Hepatocyte (in vitro differentiated cells): ENCODE data around the gene NPR3. TPM values are rescaled to one million over a fixed set of nuclear protein-coding genes. Genes with fewer than 3 reads are reported as not detected.

Experiments used
- DNase-seq: peaks from one replicate; pipeline ENCODE4 v3.0.0-alpha.2; 2016; ENCODE audit warnings: low spot score
- H2AFZ ChIP-seq: fragments of 200-600 bp; sonication (generic); 2 replicates; pipeline ENCODE4 v1.6.0; 2016; ENCODE audit warnings: antibody characterized with exemption, mild to moderate bottlenecking
- H3K27ac ChIP-seq: fragments of 200-600 bp; sonication (generic); 2 replicates; pipeline ENCODE4 v1.5.1; 2016; ENCODE audit warnings: mild to moderate bottlenecking
- H3K27me3 ChIP-seq: fragments of 200-600 bp; sonication (generic); 2 replicates; pipeline ENCODE4 v1.6.1; 2016
- H3K36me3 ChIP-seq: fragments of 200-600 bp; sonication (generic); replicated peaks from 2 replicates; pipeline ENCODE4 v1.5.1; 2016; ENCODE audit warnings: low read depth; ENCODE audit not compliant: insufficient read depth
- H3K4me1 ChIP-seq: fragments of 200-600 bp; sonication (generic); 2 replicates; pipeline ENCODE4 v1.5.1; 2016; ENCODE audit warnings: mild to moderate bottlenecking, moderate library complexity; ENCODE audit not compliant: insufficient read depth
- H3K4me2 ChIP-seq: fragments of 200-600 bp; sonication (generic); 2 replicates; pipeline ENCODE4 v1.6.0; 2016
- H3K4me3 ChIP-seq: fragments of 200-600 bp; sonication (generic); 2 replicates; pipeline ENCODE4 v1.5.1; 2016; ENCODE audit warnings: mild to moderate bottlenecking
- H3K79me2 ChIP-seq: fragments of 200-600 bp; sonication (generic); 2 replicates; pipeline ENCODE4 v1.6.0; 2017; ENCODE audit warnings: mild to moderate bottlenecking
- H3K9me2 ChIP-seq: fragments of 200-600 bp; sonication (generic); replicated peaks from 2 replicates; pipeline ENCODE4 v1.6.0; 2017; ENCODE audit warnings: mild to moderate bottlenecking; ENCODE audit not compliant: insufficient read depth
- H3K9me3 ChIP-seq: fragments of 200-600 bp; sonication (generic); 2 replicates; pipeline ENCODE4 v1.5.1; 2016; ENCODE audit warnings: low read depth, mild to moderate bottlenecking
- H4K20me1 ChIP-seq: fragments of 200-600 bp; sonication (generic); 2 replicates; pipeline ENCODE4 v1.6.0; 2016; ENCODE audit warnings: mild to moderate bottlenecking; ENCODE audit not compliant: insufficient read depth, poor library complexity, severe bottlenecking
- EZH2 ChIP-seq: fragments of 200-600 bp; sonication (generic); IDR thresholded peaks from 2 replicates; pipeline ENCODE4 v1.6.1; 2016; ENCODE audit warnings: antibody characterized with exemption, mild to moderate bottlenecking, borderline replicate concordance
- EZH2phosphoT487 ChIP-seq: fragments of 200-600 bp; sonication (generic); IDR thresholded peaks from one replicate; pipeline ENCODE4 v1.6.1; 2018; ENCODE audit warnings: antibody characterized with exemption, mild to moderate bottlenecking, low read depth, moderate library complexity; ENCODE audit not compliant: unreplicated experiment, severe bottlenecking
- WGBS: methylation state at CpG from one replicate; pipeline ENCODE4 v1.1.6; 2016; ENCODE audit warnings: low lambda C conversion rate; ENCODE audit errors: missing lambda C conversion rate; 5-methylcytosine and 5-hydroxymethylcytosine counted together
- polyA plus RNA-seq: library from polyadenylated mRNA; unstranded; fragments of >200 nt; fragmentation: Nextera tagmentation; extraction: Ambion mirVana; gene quantifications from 2 replicates; pipeline ENCODE4 v1.2.1, GENCODE V29; 2016
- total RNA-seq: library from RNA; depleted of rRNA; stranded (reverse); fragments of >200 nt; gene quantifications from 2 replicates; pipeline ENCODE4 v1.2.3, GENCODE V29; 2014
- TF ChIP-seq, protein P1 (sequence below): fragments of 200-600 bp; sonication (generic); IDR thresholded peaks from 2 replicates; pipeline ENCODE4 v1.5.1; 2016; ENCODE audit warnings: antibody characterized with exemption, mild to moderate bottlenecking; ENCODE audit not compliant: poor library complexity

The NPR3 gene
- total and polyA plus RNA-seq, 2 experiments from 2014 or later, result 3.6 to 20.0 TPM

DNA sequence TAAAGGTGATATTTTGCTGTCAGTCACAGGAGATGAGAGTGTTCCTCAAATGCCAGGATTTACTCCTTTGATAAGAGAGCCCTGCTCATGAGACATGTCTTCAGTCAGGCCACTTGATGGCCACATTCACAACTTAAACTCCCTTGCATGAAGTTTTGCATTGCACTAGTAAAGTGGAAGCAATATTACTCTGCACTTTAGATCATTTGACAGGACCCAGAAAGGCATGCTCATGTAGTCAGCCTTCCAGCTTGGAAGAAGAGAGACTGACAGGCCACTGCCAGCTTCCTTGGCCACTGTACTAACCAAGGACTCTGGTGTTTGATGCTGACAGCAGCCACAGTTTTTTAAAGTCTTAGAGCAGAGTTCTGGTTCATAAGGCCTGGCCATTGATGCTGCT, 42.6 kb downstream of the NPR3 start:
- Histone ChIP-seq H4K20me1 (no peaks in the 10 kb centered on the region), H3K9me3 (no peaks in the 10 kb centered on the region), H3K27me3 (no peaks in the 10 kb centered on the region), H3K9me2 (no peaks in the 10 kb centered on the region), H3K36me3 (no peaks in the 10 kb centered on the region), H3K4me3 (no peak overlapping the region), H3K4me1 (no peaks in the 10 kb centered on the region), H2AFZ (no peak overlapping the region), H3K79me2 (no peaks in the 10 kb centered on the region), H3K27ac (no peak overlapping the region), H3K4me2 (no peak overlapping the region)
- DNase-seq, result no peak
- TF ChIP-seq, protein P1, sequence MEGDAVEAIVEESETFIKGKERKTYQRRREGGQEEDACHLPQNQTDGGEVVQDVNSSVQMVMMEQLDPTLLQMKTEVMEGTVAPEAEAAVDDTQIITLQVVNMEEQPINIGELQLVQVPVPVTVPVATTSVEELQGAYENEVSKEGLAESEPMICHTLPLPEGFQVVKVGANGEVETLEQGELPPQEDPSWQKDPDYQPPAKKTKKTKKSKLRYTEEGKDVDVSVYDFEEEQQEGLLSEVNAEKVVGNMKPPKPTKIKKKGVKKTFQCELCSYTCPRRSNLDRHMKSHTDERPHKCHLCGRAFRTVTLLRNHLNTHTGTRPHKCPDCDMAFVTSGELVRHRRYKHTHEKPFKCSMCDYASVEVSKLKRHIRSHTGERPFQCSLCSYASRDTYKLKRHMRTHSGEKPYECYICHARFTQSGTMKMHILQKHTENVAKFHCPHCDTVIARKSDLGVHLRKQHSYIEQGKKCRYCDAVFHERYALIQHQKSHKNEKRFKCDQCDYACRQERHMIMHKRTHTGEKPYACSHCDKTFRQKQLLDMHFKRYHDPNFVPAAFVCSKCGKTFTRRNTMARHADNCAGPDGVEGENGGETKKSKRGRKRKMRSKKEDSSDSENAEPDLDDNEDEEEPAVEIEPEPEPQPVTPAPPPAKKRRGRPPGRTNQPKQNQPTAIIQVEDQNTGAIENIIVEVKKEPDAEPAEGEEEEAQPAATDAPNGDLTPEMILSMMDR, result peak; percentile 7
- TF ChIP-seq EZH2 (no peak), EZH2phosphoT487 (no peak)

DNA sequence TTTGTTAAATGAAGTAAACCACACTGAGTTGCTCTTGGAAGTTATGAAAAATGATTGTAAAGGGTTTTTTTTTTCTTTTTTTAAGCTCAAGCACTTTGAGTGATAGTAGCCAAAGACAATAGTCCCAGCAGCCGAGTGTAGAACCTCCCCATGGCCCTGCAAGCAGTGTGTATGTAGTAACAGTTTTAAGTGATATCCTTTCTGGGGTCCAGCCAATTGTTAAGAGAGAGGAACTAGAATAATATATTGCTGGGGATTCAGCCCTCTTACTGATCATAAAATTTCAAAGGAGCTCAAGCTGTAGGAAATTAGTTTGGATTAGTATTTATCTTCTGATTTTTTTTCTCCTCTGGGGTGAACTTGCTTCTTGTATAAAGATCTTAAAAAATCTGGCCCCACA, 43.2 kb downstream of the NPR3 start:
- DNase-seq, result no peak
- Histone ChIP-seq H3K27ac (no peak overlapping the region), H3K9me2 (no peaks in the 10 kb centered on the region), H3K4me3 (no peak overlapping the region), H3K27me3 (no peaks in the 10 kb centered on the region), H3K4me1 (no peaks in the 10 kb centered on the region), H3K4me2 (no peak overlapping the region), H3K9me3 (no peaks in the 10 kb centered on the region), H3K36me3 (no peaks in the 10 kb centered on the region), H4K20me1 (no peaks in the 10 kb centered on the region), H3K79me2 (no peaks in the 10 kb centered on the region), H2AFZ (no peak overlapping the region)
- TF ChIP-seq EZH2phosphoT487 (no peak), EZH2 (no peak)
- TF ChIP-seq, protein P1, result no peak
- WGBS, result 74% methylated on average over 1 of the region's 1 CpG

- Histone ChIP-seq H3K27ac (no peak overlapping the region), H3K4me2 (no peak overlapping the region), H3K4me1 (no peaks in the 10 kb centered on the region), H3K9me3 (no peaks in the 10 kb centered on the region), H3K4me3 (peak overlapping the region; percentile 2), H3K9me2 (no peaks in the 10 kb centered on the region), H2AFZ (no peak overlapping the region), H3K79me2 (no peaks in the 10 kb centered on the region), H4K20me1 (no peaks in the 10 kb centered on the region), H3K36me3 (no peaks in the 10 kb centered on the region), H3K27me3 (no peaks in the 10 kb centered on the region)
- TF ChIP-seq EZH2phosphoT487 (no peak), EZH2 (no peak)
- TF ChIP-seq, protein P1, result no peak
- no peak for DNase-seq
- WGBS, result 83% methylated on average over 4 of the region's 4 CpGs
These were observed 49.0 kb downstream of the NPR3 start for GRCh38 chr5:32760091-32760509.

DNA sequence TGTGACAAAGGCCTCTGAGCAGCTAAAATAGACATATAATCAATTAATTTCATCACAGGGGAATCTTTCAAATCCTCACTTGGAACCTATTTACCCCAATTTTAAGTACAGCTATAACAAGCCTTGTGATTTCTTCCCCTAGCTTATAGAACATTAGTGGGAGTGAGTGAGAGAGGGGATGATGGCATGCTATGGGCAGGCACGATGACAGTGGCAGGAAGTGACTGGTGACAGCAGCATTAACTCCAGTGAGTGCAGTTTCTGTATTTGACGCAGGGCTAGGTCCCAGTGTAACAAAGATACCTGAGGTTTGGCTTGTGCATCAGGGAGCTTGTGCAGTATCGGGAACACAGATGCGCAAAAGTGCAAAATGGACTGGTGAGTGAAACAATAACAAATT, 54.1 kb downstream of the NPR3 start:
- no peaks in the 10 kb centered on the region for H3K79me2 ChIP-seq
- no peaks in the 10 kb centered on the region for H3K9me3 ChIP-seq
- no peaks in the 10 kb centered on the region for H3K27me3 ChIP-seq
- H4K20me1 ChIP-seq, result no peaks in the 10 kb centered on the region
- H3K4me2 ChIP-seq, result no peak overlapping the region
- H3K27ac ChIP-seq, result no peak overlapping the region
- H3K4me3 ChIP-seq, result no peak overlapping the region
- DNase-seq, result no peak
- no peaks in the 10 kb centered on the region for H3K36me3 ChIP-seq
- H3K4me1 ChIP-seq, result no peaks in the 10 kb centered on the region
- H2AFZ ChIP-seq, result no peak overlapping the region
- no peaks in the 10 kb centered on the region for H3K9me2 ChIP-seq
- TF ChIP-seq EZH2, result no peak
- TF ChIP-seq, protein P1, result no peak
- no peak for TF ChIP-seq EZH2phosphoT487
- 89% methylated on average over 4 of the region's 4 CpGs for WGBS
